OCI-LY3 (cell line): ENCODE data around the gene CACNA1F.

ENCODE experiments used
- EZH2phosphoT487 ChIP-seq: fragments of 200-600 bp; shearing (Covaris generic); IDR thresholded peaks from 2 replicates; pipeline ENCODE4 v1.6.1; 2018; ENCODE audit warnings: antibody characterized with exemption, mixed run types, low read depth
- TF ChIP-seq, protein P1 (sequence below): fragments of 200-600, 300-600 bp; sonication (generic); IDR thresholded peaks from 2 replicates; pipeline ENCODE4 v1.5.1; 2014; ENCODE audit warnings: antibody characterized with exemption, low read length, low read depth

DNA sequence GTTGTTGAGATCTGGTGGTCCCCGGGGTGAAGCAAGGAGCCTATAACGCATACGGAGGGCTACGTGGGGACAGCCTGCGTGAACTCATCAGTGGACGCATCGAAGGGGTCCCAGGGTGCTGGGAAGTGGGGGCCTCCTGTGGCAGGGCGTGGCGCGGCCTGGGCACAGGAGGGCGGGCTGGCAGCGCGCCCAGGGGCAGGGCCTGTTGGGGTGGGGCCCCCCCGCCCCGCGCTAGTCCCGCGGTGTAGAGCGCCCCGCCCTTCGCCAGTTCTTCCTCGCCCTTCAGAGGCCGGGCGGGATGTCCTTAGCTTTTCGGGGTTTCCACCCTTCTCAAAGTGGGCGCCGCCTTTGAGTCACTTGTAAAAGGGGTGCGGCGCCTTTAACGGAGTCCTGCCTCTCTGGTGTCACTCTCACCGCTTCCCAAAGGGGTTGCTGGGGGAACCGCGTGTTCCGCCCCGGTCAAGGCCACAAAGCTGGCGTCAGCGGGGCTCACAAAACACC is 60.8 kb downstream of the CACNA1F start:
- TF ChIP-seq, protein P1, sequence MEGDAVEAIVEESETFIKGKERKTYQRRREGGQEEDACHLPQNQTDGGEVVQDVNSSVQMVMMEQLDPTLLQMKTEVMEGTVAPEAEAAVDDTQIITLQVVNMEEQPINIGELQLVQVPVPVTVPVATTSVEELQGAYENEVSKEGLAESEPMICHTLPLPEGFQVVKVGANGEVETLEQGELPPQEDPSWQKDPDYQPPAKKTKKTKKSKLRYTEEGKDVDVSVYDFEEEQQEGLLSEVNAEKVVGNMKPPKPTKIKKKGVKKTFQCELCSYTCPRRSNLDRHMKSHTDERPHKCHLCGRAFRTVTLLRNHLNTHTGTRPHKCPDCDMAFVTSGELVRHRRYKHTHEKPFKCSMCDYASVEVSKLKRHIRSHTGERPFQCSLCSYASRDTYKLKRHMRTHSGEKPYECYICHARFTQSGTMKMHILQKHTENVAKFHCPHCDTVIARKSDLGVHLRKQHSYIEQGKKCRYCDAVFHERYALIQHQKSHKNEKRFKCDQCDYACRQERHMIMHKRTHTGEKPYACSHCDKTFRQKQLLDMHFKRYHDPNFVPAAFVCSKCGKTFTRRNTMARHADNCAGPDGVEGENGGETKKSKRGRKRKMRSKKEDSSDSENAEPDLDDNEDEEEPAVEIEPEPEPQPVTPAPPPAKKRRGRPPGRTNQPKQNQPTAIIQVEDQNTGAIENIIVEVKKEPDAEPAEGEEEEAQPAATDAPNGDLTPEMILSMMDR, result no peak
- no peak for TF ChIP-seq EZH2phosphoT487
